Measurements from ENCODE around the gene UBR1. TPM values are rescaled to one million over a fixed set of nuclear protein-coding genes. Genes with fewer than 3 reads are reported as not detected.

The UBR1 gene
- total RNA-seq, 6 experiments from 2014 or later, result 24.6 to 30.1 (median 26.8) TPM

DNA sequence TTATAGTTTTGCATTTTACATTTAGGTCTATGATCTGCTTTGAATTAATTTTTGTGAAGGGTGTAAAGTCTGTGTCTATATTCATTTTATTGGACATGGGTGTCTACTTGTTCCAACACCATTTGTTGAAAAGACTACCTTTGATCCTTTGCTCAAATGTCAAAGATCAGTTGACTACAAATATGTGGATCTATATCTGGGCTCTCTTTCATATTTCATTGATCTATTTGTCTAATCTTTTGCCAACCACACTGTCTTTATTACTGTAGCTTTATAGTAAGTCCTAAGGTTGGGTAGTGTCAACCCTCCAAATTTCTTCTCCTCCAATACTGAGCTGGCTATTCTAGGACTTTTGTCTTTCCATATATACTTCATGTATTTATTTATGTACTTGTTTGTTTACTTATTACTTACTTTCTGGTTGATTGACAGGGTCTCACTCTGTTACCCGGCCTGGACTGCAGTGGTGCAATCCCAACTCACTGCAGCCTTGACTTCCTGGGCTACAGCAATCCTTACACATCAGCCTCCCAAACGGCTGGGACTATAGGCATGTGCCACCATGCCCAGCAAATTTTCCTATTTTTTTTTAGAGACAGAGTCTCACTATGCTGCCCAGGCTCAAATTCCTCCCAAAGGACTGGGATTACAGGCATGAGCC, 131.5 kb downstream of the UBR1 start:
- DNase-seq, result no peak
- Mint-ChIP-seq H3K4me3 (no peak overlapping the region), H3K4me1 (ENCODE audit: low read depth) (no peaks in the 10 kb centered on the region), H3K27ac (no peak overlapping the region), H3K36me3 (ENCODE audit: low read depth) (peaks cover 66% of the 10 kb centered on the region), H3K27me3 (ENCODE audit: insufficient read depth) (no peaks in the 10 kb centered on the region; the same call in 1 of the 2 replicates), H3K9me3 (no peaks in the 10 kb centered on the region)
- TF ChIP-seq, protein P1, sequence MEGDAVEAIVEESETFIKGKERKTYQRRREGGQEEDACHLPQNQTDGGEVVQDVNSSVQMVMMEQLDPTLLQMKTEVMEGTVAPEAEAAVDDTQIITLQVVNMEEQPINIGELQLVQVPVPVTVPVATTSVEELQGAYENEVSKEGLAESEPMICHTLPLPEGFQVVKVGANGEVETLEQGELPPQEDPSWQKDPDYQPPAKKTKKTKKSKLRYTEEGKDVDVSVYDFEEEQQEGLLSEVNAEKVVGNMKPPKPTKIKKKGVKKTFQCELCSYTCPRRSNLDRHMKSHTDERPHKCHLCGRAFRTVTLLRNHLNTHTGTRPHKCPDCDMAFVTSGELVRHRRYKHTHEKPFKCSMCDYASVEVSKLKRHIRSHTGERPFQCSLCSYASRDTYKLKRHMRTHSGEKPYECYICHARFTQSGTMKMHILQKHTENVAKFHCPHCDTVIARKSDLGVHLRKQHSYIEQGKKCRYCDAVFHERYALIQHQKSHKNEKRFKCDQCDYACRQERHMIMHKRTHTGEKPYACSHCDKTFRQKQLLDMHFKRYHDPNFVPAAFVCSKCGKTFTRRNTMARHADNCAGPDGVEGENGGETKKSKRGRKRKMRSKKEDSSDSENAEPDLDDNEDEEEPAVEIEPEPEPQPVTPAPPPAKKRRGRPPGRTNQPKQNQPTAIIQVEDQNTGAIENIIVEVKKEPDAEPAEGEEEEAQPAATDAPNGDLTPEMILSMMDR (IDR thresholded peaks at IDR 0.05), result no peak

DNA sequence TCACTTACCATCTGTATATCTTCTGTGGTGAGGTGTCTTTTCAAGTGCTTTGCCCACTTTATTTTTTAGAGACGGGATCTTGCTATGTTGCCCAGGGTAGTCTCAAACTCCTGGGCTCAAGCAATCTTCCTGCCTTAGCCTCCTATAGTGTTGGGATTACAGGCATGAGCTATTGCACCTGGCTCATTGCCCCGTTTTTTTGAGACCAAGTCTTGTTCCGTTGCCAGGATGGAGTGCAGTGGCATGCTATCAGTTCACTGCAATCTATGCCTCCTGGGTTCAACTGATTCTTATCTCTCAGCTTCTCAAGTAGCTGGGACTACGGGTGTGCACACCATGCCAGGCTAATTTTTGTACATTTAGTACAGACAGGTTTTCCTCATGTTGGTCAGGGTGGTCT, 132.7 kb downstream of the UBR1 start:
- no peak for DNase-seq
- no peak overlapping the region for H3K4me3 Mint-ChIP-seq
- H3K27me3 Mint-ChIP-seq (ENCODE audit: insufficient read depth), result no peaks in the 10 kb centered on the region; the same call in 1 of the 2 replicates
- no peaks in the 10 kb centered on the region for H3K9me3 Mint-ChIP-seq
- no peak overlapping the region for H3K27ac Mint-ChIP-seq
- no peaks in the 10 kb centered on the region for H3K4me1 Mint-ChIP-seq (ENCODE audit: low read depth)
- H3K36me3 Mint-ChIP-seq (ENCODE audit: low read depth), result peaks cover 71% of the 10 kb centered on the region
- TF ChIP-seq, protein P1 (IDR thresholded peaks at IDR 0.05), result no peak

DNA sequence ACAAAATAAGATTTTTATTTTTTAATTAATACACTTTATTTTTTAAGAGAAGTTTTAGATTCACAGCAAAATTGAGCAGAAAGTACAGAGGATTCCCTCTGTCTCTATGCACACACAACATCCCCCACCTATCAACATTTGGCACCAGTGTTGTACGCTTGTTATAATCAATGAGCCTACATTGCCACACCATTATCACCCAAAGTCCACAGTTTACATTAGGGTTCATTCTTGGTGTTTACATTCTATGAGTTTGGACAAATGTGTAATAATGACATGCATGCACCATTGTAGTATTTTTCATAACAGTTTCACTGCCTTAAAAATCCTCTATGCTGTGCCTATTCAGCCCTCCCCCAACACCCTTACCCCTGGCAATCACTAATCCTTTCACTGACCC, 134.0 kb downstream of the UBR1 start:
- peaks cover 60% of the 10 kb centered on the region for H3K36me3 Mint-ChIP-seq (ENCODE audit: low read depth)

DNA sequence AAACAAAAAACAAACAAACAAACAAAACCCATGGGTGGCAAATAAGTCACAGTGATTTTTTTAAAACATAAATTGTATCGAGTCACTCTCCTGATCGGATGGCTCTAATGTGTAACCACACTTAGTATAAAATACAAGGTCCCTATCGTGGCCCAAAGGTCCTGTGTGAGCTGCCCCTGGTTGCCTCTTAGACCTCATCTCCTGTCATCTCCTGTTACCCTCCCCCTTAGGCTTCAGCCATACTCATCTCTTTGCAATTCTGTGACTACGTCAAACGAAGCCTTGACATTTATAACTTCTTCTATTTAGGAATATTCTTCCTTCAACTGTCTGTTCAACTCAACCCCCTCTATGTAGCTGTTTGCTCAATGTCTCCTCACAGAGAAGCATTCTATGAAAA, 141.4 kb downstream of the UBR1 start:
- H3K36me3 Mint-ChIP-seq (ENCODE audit: low read depth), result peaks cover 38% of the 10 kb centered on the region
- H3K4me3 Mint-ChIP-seq, result no peak overlapping the region
- H3K27me3 Mint-ChIP-seq (ENCODE audit: insufficient read depth), result no peaks in the 10 kb centered on the region

More for the DNA sequence above, 134.0 kb downstream of the UBR1 start:
- TF ChIP-seq, protein P1 (IDR thresholded peaks at IDR 0.05), result no peak
- H3K27me3 Mint-ChIP-seq (ENCODE audit: insufficient read depth), result no peaks in the 10 kb centered on the region; the same call in 1 of the 2 replicates
- no peaks in the 10 kb centered on the region for H3K4me1 Mint-ChIP-seq (ENCODE audit: low read depth)
- DNase-seq, result no peak
- H3K27ac Mint-ChIP-seq, result no peak overlapping the region
- no peaks in the 10 kb centered on the region for H3K9me3 Mint-ChIP-seq
- no peak overlapping the region for H3K4me3 Mint-ChIP-seq

DNA sequence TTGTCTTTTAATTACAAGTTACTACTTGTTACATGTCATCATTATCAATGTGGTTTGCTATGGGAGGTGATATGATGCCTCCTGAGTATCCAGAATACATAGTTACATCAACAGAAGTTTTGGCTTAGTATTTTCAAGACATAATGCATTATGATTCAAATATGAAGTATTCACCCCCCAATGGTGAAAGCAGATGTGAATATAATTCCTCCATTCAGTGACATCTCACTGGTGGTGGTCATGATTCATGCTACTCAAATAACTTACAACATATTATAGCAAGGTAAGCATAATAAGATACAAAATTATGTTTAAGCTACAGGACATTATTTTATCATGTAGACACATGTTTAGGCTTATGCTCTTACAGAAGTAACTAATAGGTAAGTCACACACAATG, 150.3 kb downstream of the UBR1 start:
- Mint-ChIP-seq H3K27me3 (ENCODE audit: insufficient read depth) (no peaks in the 10 kb centered on the region), H3K36me3 (ENCODE audit: low read depth) (peaks cover 74% of the 10 kb centered on the region), H3K4me3 (no peak overlapping the region), H3K9me3 (peaks cover 10% of the 10 kb centered on the region), H3K4me1 (ENCODE audit: low read depth) (peaks cover 23% of the 10 kb centered on the region), H3K27ac (peak overlapping the region; percentile 64)
- TF ChIP-seq, protein P1 (IDR thresholded peaks at IDR 0.05), result no peak
- peak; percentile 11 for DNase-seq

More for the DNA sequence above, 141.4 kb downstream of the UBR1 start:
- H3K4me1 Mint-ChIP-seq (ENCODE audit: low read depth), result no peaks in the 10 kb centered on the region
- DNase-seq, result no peak
- H3K9me3 Mint-ChIP-seq, result no peaks in the 10 kb centered on the region
- TF ChIP-seq, protein P1 (IDR thresholded peaks at IDR 0.05), result no peak
- no peak overlapping the region for H3K27ac Mint-ChIP-seq

Data from HFFc6 (cell line).